K562 (cell line): ENCODE measurements around the gene SNX25. TPM values are rescaled to one million over a fixed set of nuclear protein-coding genes. Genes with fewer than 3 reads are reported as not detected.

Experiments used
- ATAC-seq: fragments of 200-7000 bp; cut with Tn5 transposase; 3 replicates; pipeline ENCODE4 v1.9.1; 2020; ENCODE audit warnings: moderate library complexity
- BruUV-seq: library from RNA; stranded (reverse); fragments of 400-500 nt; replicated peaks from 2 replicates; lab custom pipeline; 2021; lab: Mats Ljungman, UMichigan
- CTCF ChIA-PET: fragments of 300-600 bp; formaldehyde crosslinking; extraction: SDS; loops from one replicate; lab custom pipeline; 2021; ENCODE audit warnings: low intra/inter-chr PET ratio; lab: Yijun Ruan, JAX
- POLR2A ChIA-PET: fragments of 300-600, 350-650 bp; sonication (Branson Sonifier 250); formaldehyde crosslinking; extraction: SDS; loops from one replicate; lab custom pipeline; 2021; ENCODE audit warnings: antibody characterized with exemption, inconsistent platforms; lab: Yijun Ruan, JAX
- DNase-seq, 4 experiments: peaks; one replicate each; pipeline versions ENCODE4 v3.0.0 to v3.0.0-alpha.2; 2011 to 2018; ENCODE audit warnings: low spot score in 3 of 4, mixed read lengths in 3 of 4; ENCODE audit errors: extremely low read depth in 1 of 4
- FAIRE-seq: peaks from 2 replicates; lab custom pipeline; 2011; peaks lifted over from hg19 to GRCh38; lab: Jason Lieb, UNC
- H2AFZ ChIP-seq: 2 replicates; pipeline ENCODE4 v1.6.0; 2011; ENCODE audit warnings: low read depth, low read length, control low read depth, inconsistent platforms
- H3K27ac ChIP-seq: fragments of 200-600 bp; 3 replicates; pipeline ENCODE4 v1.8.0; 2011; ENCODE audit warnings: low read depth, mild to moderate bottlenecking, control low read depth, inconsistent platforms, low read length, moderate library complexity, mixed read lengths; ENCODE audit errors: extremely low read depth
- H3K27me3 ChIP-seq, 2 experiments: fragments of 300-600 bp in 1 of 2; 2 replicates in 1 of 2; 3 replicates in 1 of 2; pipeline versions ENCODE4 v1.6.0 to v1.8.0; 2011; ENCODE audit warnings: inconsistent platforms in 2 of 2, low read length in 2 of 2, mild to moderate bottlenecking in 1 of 2, mixed read lengths in 1 of 2, moderate library complexity in 1 of 2; ENCODE audit not compliant: control insufficient read depth in 2 of 2, insufficient read depth in 2 of 2
- H3K36me3 ChIP-seq: fragments of 300-600 bp; 3 replicates; pipeline ENCODE4 v1.8.0; 2011; ENCODE audit warnings: mild to moderate bottlenecking, low read length, inconsistent platforms; ENCODE audit not compliant: control insufficient read depth, insufficient read depth
- H3K4me1 ChIP-seq, 2 experiments: fragments of 200-600 bp in 1 of 2; replicated peaks in 1 of 2; 2 replicates in 1 of 2; 3 replicates in 1 of 2; pipeline versions ENCODE4 v1.5.1 to v1.8.0; 2011; ENCODE audit warnings: inconsistent platforms in 2 of 2, low read length in 2 of 2, mild to moderate bottlenecking in 1 of 2, mixed read lengths in 1 of 2, moderate library complexity in 1 of 2; ENCODE audit not compliant: control insufficient read depth in 2 of 2, insufficient read depth in 2 of 2
- H3K4me2 ChIP-seq: 2 replicates; pipeline ENCODE4 v1.6.1; 2011; ENCODE audit warnings: low read length, control low read depth, inconsistent platforms, mixed read lengths; ENCODE audit not compliant: insufficient read depth
- H3K4me3 ChIP-seq: fragments of 200-600 bp; sonication (generic), shearing (Covaris generic); 2 replicates; pipeline ENCODE4 v1.5.1; 2016; ENCODE audit warnings: control low read depth, inconsistent platforms
- H3K79me2 ChIP-seq: fragments of 200-600 bp; 3 replicates; pipeline ENCODE4 v1.8.0; 2011; ENCODE audit warnings: low read length, inconsistent platforms; ENCODE audit not compliant: control insufficient read depth, insufficient read depth
- H3K9ac ChIP-seq, 2 experiments: 2 replicates each; pipeline versions ENCODE4 v1.6.0 to v1.6.1; 2011; ENCODE audit warnings: low read depth in 2 of 2, low read length in 2 of 2, control low read depth in 1 of 2, inconsistent platforms in 1 of 2, mild to moderate bottlenecking in 1 of 2, mixed read lengths in 1 of 2; ENCODE audit not compliant: insufficient read depth in 1 of 2
- H3K9me1 ChIP-seq: one replicate; pipeline ENCODE4 v1.6.0; 2011; ENCODE audit warnings: inconsistent platforms, mild to moderate bottlenecking, low read length, moderate library complexity; ENCODE audit not compliant: control insufficient read depth, insufficient read depth
- H3K9me3 ChIP-seq: replicated peaks from 2 replicates; pipeline ENCODE4 v1.5.1; 2011; ENCODE audit warnings: low read depth, low read length, inconsistent platforms; ENCODE audit not compliant: control insufficient read depth, insufficient read depth
- H4K20me1 ChIP-seq: replicated peaks from 2 replicates; pipeline ENCODE4 v1.6.1; 2011; ENCODE audit warnings: low read length, inconsistent platforms, mixed read lengths; ENCODE audit not compliant: control insufficient read depth, insufficient read depth
- ESRRB ChIP-seq: fragments of 250-450 bp; sonication (Bioruptor Pico); IDR thresholded peaks from 2 replicates; pipeline ENCODE4 v1.5.0; 2020; ENCODE audit warnings: mild to moderate bottlenecking, moderate library complexity, borderline replicate concordance
- LARP7 ChIP-seq: fragments of 450-650 bp; IDR thresholded peaks from 2 replicates; pipeline ENCODE4 v1.6.1; 2016
- ZBTB11 ChIP-seq, 3 experiments: fragments of 200-800 bp in 1 of 3; fragments of 250-450 bp in 1 of 3; fragments of 450-650 bp in 1 of 3; sonication (Bioruptor Pico) in 1 of 3; sonication (Bioruptor generic) in 1 of 3; formaldehyde crosslinking in 1 of 3; IDR thresholded peaks; 2 replicates each; pipeline versions ENCODE4 v1.6.1 to v1.8.0; 2016 to 2022; ENCODE audit warnings: mild to moderate bottlenecking in 2 of 3, missing genetic modification characterization in 2 of 3, missing compliant biosample characterization in 1 of 3, moderate library complexity in 1 of 3
- WGBS: fragments of 100-300 bp; shearing (Covaris generic); methylation state at CpG from one replicate; pipeline ENCODE4 v1.1.6; 2016; ENCODE audit warnings: low coverage, mixed read lengths; ENCODE audit not compliant: insufficient coverage; ENCODE audit errors: missing lambda C conversion rate; 5-methylcytosine and 5-hydroxymethylcytosine counted together
- in situ Hi-C: fragments of 300-500 bp; cut with MboI; formaldehyde crosslinking; loops from 4 replicates; pipeline ENCODE4 v1.15.0; 2018; ENCODE audit warnings: inconsistent platforms, mixed read lengths
- intact Hi-C: fragments of 100-400 bp; cut with micrococcal nuclease; formaldehyde crosslinking; loops from 2 replicates; pipeline ENCODE4 v1.14.2; 2022
- polyA plus RNA-seq, 8 experiments: library from polyadenylated mRNA; depleted of rRNA in 4 of 8; stranded (reverse) in 5 of 8; unstranded in 3 of 8; fragments of >200 nt; fragmentation: Nextera tagmentation in 2 of 8; fragmentation: Illumina TruSeq in 1 of 8; extraction: Ambion mirVana in 2 of 8; extraction: Trizol in 1 of 8; gene quantifications; 2 replicates each; pipeline versions ENCODE4 v1.2.1 to v1.2.3, GENCODE V29; 2011 to 2014; ENCODE audit warnings: inconsistent platforms in 1 of 8, missing spikeins in 1 of 8
- total RNA-seq, 7 experiments: library from RNA; depleted of rRNA in 6 of 7; stranded (reverse); fragments of >200 nt in 6 of 7; fragmentation: Illumina TruSeq in 2 of 7; extraction: Trizol in 2 of 7; gene quantifications; 2 replicates each; pipeline versions ENCODE4 v1.2.1 to v1.2.3, GENCODE V29; 2011 to 2021; ENCODE audit warnings: low replicate concordance in 1 of 7

SNX25 gene
- total and polyA plus RNA-seq, 9 of the 15 experiments (the other 6 are each of a cell fraction or from before 2014, with no cell fraction given) = 2.5 to 23.4 (median 13.3) TPM

GRCh38 chr4:185358959-185359358 lies 149.6 kb downstream of the SNX25 start:
- H3K4me2 ChIP-seq = no peak overlapping the region
- no peak overlapping the region for H2AFZ ChIP-seq
- H3K9ac ChIP-seq = no peak overlapping the region
- H3K4me3 ChIP-seq = no peak overlapping the region
- in situ Hi-C loops (no loop called here), intact Hi-C loops (loop anchor here (2.0 kb wide), 1 partner anchor 36 kb away; the partner anchor contains the start of gene LRP2BP)
- no peaks in the 10 kb centered on the region for H3K27me3 ChIP-seq
- ChIA-PET CTCF (no interaction called here), POLR2A (no interaction called here)
- TF ChIP-seq ZBTB11 (CRISPR knock-in tag; IDR thresholded peaks at IDR 0.05) (no peak), LARP7 (no peak), ESRRB (CRISPR knock-in tag) (no peak)
- ATAC-seq (no peak), FAIRE-seq (no peak), DNase-seq (no peak)
- 80% methylated on average over 4 of the region's 4 CpGs for WGBS
- H3K9me1 ChIP-seq = no peaks in the 10 kb centered on the region
- H4K20me1 ChIP-seq = no peaks in the 10 kb centered on the region
- no peak overlapping the region for H3K27ac ChIP-seq
- H3K79me2 ChIP-seq = no peaks in the 10 kb centered on the region
- peaks cover 13 to 37% of the 10 kb centered on the region in 2 experiments for H3K4me1 ChIP-seq
- no peaks in the 10 kb centered on the region for H3K9me3 ChIP-seq
- no TSS peak for BruUV-seq
- peaks cover 2% of the 10 kb centered on the region; the same call in 1 of the 3 replicates for H3K36me3 ChIP-seq
